Gastrocnemius medialis (tissue), 4 donors: ENCODE results near the gene WFDC1.

Experiments
- POLR2A ChIP-seq, 2 donors: fragments of 450-650 bp; IDR thresholded peaks; one replicate each; pipeline ENCODE4 v1.6.1; 2017; ENCODE audit warnings: antibody characterized with exemption in 2 of 2, mild to moderate bottlenecking in 2 of 2, moderate library complexity in 2 of 2
- TF ChIP-seq, protein P1 (sequence below), 5 experiments: fragments of 450-650 bp in 3 of 5; fragments of 200-600 bp in 2 of 5; sonication (generic) in 2 of 5; IDR thresholded peaks in 4 of 5; conservative IDR thresholded peaks in 1 of 5; 1 replicate in 4 of 5; 2 replicates in 1 of 5; pipeline ENCODE4 v1.5.1; 2016 to 2019; ENCODE audit warnings: antibody characterized with exemption in 5 of 5, mild to moderate bottlenecking in 3 of 5, moderate library complexity in 3 of 5

DNA sequence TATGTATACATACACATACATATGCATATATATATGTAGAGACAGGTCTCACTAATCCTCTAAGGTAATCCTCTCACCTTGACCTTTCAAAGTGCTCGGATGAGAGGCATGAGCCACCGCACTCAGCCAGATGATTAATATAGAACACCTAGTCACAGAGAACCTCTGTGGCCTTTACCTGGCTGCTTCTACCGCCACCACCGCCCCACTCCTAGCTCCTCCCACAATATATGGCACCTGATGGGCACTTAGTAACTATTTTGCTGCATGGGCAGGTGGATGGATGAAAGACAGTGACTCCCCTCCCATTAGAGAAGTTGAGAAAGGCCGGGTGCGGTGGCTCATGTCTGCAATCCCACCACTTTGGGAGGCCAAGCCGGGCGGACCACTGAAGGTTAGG is 57.0 kb downstream of the WFDC1 start:
- TF ChIP-seq, protein P1, sequence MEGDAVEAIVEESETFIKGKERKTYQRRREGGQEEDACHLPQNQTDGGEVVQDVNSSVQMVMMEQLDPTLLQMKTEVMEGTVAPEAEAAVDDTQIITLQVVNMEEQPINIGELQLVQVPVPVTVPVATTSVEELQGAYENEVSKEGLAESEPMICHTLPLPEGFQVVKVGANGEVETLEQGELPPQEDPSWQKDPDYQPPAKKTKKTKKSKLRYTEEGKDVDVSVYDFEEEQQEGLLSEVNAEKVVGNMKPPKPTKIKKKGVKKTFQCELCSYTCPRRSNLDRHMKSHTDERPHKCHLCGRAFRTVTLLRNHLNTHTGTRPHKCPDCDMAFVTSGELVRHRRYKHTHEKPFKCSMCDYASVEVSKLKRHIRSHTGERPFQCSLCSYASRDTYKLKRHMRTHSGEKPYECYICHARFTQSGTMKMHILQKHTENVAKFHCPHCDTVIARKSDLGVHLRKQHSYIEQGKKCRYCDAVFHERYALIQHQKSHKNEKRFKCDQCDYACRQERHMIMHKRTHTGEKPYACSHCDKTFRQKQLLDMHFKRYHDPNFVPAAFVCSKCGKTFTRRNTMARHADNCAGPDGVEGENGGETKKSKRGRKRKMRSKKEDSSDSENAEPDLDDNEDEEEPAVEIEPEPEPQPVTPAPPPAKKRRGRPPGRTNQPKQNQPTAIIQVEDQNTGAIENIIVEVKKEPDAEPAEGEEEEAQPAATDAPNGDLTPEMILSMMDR (IDR thresholded peaks at IDR 0.05 in 4 of 5, conservative IDR thresholded peaks at IDR 0.05 in 1 of 5) = no peak
- no peak for TF ChIP-seq POLR2A (IDR thresholded peaks at IDR 0.05)
